ENCODE measurements around the gene TRMT112.

TRMT112 gene

DNA sequence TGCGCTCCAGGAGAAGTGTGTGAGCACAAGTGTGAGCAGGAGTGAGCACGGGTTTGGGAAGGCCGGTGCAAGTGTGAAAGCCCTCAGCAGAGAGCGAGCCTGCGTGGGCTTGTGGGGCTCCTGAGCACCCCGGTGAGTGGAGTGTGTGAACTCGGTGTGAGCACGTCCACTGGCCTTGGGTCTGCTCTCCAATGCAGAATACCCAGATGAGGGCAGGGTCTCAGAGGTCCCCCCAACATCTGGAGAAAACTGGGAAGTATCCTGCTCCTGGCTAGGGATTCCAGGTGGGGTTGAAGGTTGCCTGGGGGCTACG is 10.8 kb downstream of the TRMT112 start:
- DNase-seq, result no peak

- DNase-seq, result peak; percentile 73
Measured at GRCh38 chr11:64305691-64306562, 11.4 kb downstream of the TRMT112 start.

GRCh38 chr11:64305075-64305690 is 12.2 kb downstream of the TRMT112 start, which contains the start of gene ESRRA:
TSS of gene ESRRA (plus strand) at chr11:64305524. CDS start at chr11:64307180, 1,656 bp downstream.
- peak; percentile 100 for DNase-seq

- DNase-seq, result peak; percentile 95
Measured at GRCh38 chr11:64304316-64305072, 12.9 kb downstream of the TRMT112 start.

DNA sequence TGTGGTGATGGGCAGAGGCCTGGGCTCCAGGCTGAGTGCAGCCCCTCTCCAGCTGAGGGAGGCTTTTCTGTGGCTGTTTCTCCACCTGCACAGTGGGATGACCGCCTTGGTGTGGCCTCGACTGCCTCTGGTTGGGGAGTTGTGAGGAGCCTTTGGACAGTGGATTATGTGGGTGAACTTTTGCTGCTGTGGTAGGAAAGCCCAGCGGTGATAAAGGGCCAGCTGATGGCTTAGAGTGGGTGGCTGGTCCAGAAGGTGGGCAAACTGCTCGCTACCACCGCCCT is 13.4 kb downstream of the TRMT112 start:
- DNase-seq, result no peak

GRCh38 chr11:64303109-64304031 is 14.0 kb downstream of the TRMT112 start:
- no peak for DNase-seq

GRCh38 chr11:64299847-64300648 is 17.3 kb downstream of the TRMT112 start, which contains the start of gene CATSPERZ:
TSS of gene CATSPERZ (plus strand) at chr11:64300358. CDS start at chr11:64300411, 53 bp downstream.
- no peak for DNase-seq

DNA sequence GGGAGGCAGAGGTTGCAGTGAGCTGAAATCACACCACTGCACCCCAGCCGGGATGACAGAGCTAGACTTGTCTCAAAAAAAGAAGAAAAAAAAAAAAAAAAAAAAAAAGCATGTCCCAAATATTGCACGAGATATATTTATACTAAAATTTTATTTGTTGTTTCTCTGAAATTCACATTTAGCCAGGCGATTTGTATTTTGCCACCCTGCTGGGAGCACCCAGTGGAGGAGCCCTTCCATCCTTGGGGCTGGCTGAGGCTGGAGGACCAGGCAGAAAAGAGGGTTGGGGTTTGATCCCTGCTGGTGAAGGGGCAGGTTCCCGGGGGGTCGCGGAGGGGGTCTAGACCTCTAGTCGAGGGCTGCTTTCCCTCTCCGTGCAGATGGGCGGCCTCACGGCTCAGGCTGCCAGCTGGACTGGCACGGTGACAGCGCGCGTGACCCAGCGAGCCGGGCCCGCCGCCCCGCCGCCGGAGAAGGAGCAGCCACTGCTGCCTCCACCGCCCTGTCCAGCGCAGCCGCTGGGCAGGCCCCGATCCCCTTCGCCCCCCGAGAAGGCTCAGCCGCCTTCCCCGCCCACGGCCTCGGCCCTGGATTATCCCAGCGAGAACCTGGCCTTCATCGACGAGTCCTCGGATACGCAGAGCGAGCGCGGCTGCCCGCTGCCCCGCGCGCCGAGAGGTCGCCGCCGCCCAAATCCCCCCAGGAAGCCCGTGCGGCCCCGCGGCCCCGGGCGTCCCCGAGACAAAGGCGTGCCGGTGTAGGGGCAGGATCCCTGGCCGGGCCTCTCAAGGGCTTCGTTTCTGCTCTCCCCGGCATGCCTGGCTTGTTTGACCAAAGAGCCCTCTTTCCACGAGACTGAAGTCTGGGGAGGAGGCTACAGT is 18.2 kb downstream of the TRMT112 start:
- DNase-seq, result no peak

GRCh38 chr11:64297699-64298358 is 19.5 kb downstream of the TRMT112 start:
- no peak for DNase-seq

GRCh38 chr11:64296830-64297698 is 20.3 kb downstream of the TRMT112 start:
- no peak for DNase-seq

DNA sequence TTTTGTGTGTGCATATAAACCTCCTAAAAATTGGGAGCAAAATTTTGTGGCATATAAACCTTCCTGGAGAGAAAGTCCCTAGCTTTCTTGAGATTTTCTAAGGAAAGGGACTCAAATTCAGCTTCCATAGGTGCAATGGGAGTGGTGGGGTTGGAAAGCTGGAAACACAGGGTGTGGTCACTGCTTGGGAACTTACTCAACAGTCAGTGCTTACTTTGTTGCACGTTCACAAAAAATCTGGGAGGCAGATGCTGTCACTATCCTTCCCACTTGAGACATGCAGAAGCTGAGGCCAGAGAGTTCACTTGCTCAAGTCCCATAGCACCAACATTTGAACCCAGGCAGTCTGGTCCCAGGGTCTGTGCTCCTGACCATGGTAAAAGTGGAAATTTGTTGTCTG is 21.1 kb downstream of the TRMT112 start:
- no peak for DNase-seq

DNA sequence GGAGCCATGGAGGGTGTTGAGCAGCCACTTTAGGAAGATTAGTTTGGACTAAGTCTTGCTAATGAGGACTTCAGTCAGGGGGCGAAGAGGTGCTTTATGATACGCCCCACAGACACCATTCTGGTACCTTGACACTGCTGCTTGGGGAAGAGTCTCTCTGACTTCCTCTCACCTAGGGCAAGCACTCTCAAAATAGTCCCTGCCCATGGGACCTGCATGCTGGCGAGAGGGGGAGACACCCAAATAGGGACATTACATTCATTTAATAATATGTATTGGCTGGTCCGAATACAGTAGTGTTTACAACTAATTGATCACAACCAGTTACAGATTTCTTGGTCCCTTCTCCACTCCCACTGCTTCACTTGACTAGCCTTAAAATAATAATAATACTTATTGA is 21.6 kb downstream of the TRMT112 start:
- no peak for DNase-seq

- no peak for DNase-seq
Measured at GRCh38 chr11:64294774-64295173, 22.6 kb downstream of the TRMT112 start.

DNA sequence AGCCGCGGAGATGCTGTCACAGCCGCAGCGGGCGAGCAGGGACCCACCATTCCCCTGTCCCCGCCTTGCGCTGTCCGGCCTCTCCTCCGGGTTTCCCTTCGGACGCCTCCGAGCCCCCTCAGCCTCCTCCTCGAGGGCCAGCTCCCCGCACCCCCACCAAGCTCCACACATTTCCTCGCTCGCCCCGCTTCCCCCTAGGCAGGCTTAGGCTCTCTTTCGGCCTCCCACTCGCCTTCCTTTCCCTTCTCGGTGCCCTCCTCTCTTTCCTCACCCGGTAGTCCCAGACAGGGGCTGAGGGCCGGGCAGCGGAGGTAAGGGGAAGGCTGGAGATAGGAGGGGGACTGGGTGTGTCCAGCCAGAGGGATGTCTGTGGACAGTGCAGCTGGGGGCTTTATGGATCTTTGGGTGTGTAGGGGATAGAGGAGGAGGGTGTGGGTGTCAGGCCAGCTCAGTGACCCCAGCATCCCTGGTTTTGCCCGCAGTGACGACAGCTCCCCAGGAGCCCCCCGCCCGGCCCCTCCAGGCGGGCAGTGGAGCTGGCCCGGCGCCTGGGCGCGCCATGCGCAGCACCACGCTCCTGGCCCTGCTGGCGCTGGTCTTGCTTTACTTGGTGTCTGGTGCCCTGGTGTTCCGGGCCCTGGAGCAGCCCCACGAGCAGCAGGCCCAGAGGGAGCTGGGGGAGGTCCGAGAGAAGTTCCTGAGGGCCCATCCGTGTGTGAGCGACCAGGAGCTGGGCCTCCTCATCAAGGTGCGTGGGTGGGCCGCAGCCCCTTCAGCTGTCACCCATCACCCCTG is 24.7 kb downstream of the TRMT112 start:
- DNase-seq, result no peak

GRCh38 chr11:64291752-64292459 is 25.5 kb downstream of the TRMT112 start:
- no peak for DNase-seq

DNA sequence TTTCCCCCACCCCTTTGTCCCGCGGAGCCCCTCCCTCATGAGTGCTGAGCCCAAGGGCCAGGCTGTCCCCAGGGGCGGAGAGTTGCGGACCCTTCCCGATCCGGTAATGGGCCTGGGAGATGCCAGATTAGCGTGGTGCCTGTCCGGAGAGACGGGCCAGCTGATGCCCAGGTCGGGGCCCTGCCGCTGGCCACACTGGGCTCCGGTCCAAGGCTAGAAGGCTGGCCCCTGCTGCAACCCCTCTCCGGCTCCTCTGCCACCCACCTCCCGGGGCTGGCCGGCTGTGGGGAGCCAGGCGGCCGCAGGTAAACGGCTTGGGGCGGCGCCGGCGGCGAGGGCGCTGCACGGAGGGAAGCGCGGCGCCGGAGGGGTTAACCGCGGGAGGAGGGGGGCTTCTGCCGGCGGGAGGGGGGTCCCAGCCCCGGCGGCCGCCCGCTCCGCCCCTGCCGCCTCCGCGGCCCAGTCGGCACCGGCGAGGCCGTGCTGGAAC is 26.1 kb downstream of the TRMT112 start, which contains the start of gene KCNK4:
KCNK4 (plus strand) TSS at position 41 of the 490 bp plus-strand sequence. CDS start 1,717 bp downstream, outside the sequence.
- DNase-seq, result no peak
